H9 (cell line): ENCODE measurements around the gene DIP2C. TPM values are rescaled to one million over a fixed set of nuclear protein-coding genes. Genes with fewer than 3 reads are reported as not detected.

Experiments
- DNase-seq: peaks from one replicate; pipeline ENCODE4 v3.0.0-alpha.2; 2017
- H2AFZ ChIP-seq: one replicate; pipeline ENCODE4 v1.6.1; 2013; ENCODE audit warnings: mild to moderate bottlenecking, low read length, control low read depth, moderate library complexity
- H2AK5ac ChIP-seq: 2 replicates; pipeline ENCODE4 v1.6.1; 2013; ENCODE audit warnings: low read length, control low read depth, mixed read lengths; ENCODE audit not compliant: insufficient read length
- H2BK120ac ChIP-seq: one replicate; pipeline ENCODE4 v1.6.1; 2013; ENCODE audit warnings: low read depth, mild to moderate bottlenecking, low read length, control low read depth, inconsistent platforms; ENCODE audit not compliant: poor library complexity, severe bottlenecking
- H2BK12ac ChIP-seq: 2 replicates; pipeline ENCODE4 v1.6.1; 2013; ENCODE audit warnings: low read length, control low read depth, mixed read lengths, low read depth; ENCODE audit not compliant: insufficient read length
- H2BK15ac ChIP-seq: 2 replicates; pipeline ENCODE4 v1.6.1; 2013; ENCODE audit warnings: low read depth, low read length, control low read depth
- H2BK20ac ChIP-seq: one replicate; pipeline ENCODE4 v1.6.1; 2013; ENCODE audit warnings: low read depth, mild to moderate bottlenecking, low read length, control low read depth, inconsistent platforms; ENCODE audit not compliant: poor library complexity, severe bottlenecking
- H2BK5ac ChIP-seq: 2 replicates; pipeline ENCODE4 v1.6.1; 2013; ENCODE audit warnings: low read length, control low read depth, mixed read lengths; ENCODE audit not compliant: insufficient read length
- H3K14ac ChIP-seq: 2 replicates; pipeline ENCODE4 v1.6.1; 2013; ENCODE audit warnings: low read length, control low read depth; ENCODE audit not compliant: insufficient read depth
- H3K18ac ChIP-seq: 2 replicates; pipeline ENCODE4 v1.6.1; 2013; ENCODE audit warnings: low read depth, mild to moderate bottlenecking, mixed read lengths, low read length, control low read depth; ENCODE audit not compliant: insufficient read length
- H3K23ac ChIP-seq: 2 replicates; pipeline ENCODE4 v1.6.1; 2013; ENCODE audit warnings: low read length, control low read depth, mixed read lengths, low read depth; ENCODE audit not compliant: insufficient read length
- H3K23me2 ChIP-seq: 2 replicates; pipeline ENCODE4 v1.6.1; 2013; ENCODE audit warnings: low read depth, mild to moderate bottlenecking, mixed read lengths, low read length, control low read depth; ENCODE audit not compliant: insufficient read length, poor library complexity, severe bottlenecking
- H3K27ac ChIP-seq: 2 replicates; pipeline ENCODE4 v1.5.1; 2013; ENCODE audit warnings: low read length, control low read depth, mixed read lengths, low read depth; ENCODE audit not compliant: insufficient read length
- H3K27me3 ChIP-seq: 2 replicates; pipeline ENCODE4 v1.6.1; 2013; ENCODE audit warnings: low read length, control low read depth, inconsistent platforms; ENCODE audit not compliant: insufficient read depth
- H3K4ac ChIP-seq: 2 replicates; pipeline ENCODE4 v1.6.1; 2013; ENCODE audit warnings: low read depth, mild to moderate bottlenecking, control low read depth, inconsistent platforms, low read length, moderate library complexity
- H3K4me1 ChIP-seq: 2 replicates; pipeline ENCODE4 v1.6.1; 2013; ENCODE audit warnings: low read length, control low read depth, inconsistent platforms; ENCODE audit not compliant: insufficient read depth
- H3K4me2 ChIP-seq: 2 replicates; pipeline ENCODE4 v1.6.1; 2013; ENCODE audit warnings: low read length, control low read depth, mixed read lengths; ENCODE audit not compliant: insufficient read length, insufficient read depth
- H3K56ac ChIP-seq: 2 replicates; pipeline ENCODE4 v1.6.1; 2013; ENCODE audit warnings: low read depth, mild to moderate bottlenecking, mixed read lengths, low read length, control low read depth; ENCODE audit not compliant: insufficient read length
- H3K79me1 ChIP-seq: 2 replicates; pipeline ENCODE4 v1.6.1; 2013; ENCODE audit warnings: low read depth, mild to moderate bottlenecking, moderate library complexity, low read length, control low read depth, inconsistent platforms; ENCODE audit not compliant: insufficient read depth, poor library complexity, severe bottlenecking
- H3K79me2 ChIP-seq: 2 replicates; pipeline ENCODE4 v1.6.1; 2013; ENCODE audit warnings: low read length, control low read depth, inconsistent platforms; ENCODE audit not compliant: insufficient read depth
- H3K9ac ChIP-seq: 2 replicates; pipeline ENCODE4 v1.6.1; 2013; ENCODE audit warnings: low read length, control low read depth, mixed read lengths; ENCODE audit not compliant: insufficient read length; ENCODE audit errors: extremely low read depth
- H3K9me3 ChIP-seq: one replicate; pipeline ENCODE4 v1.6.1; 2013; ENCODE audit warnings: low read depth, low read length, inconsistent platforms; ENCODE audit not compliant: control insufficient read depth
- H3T11ph ChIP-seq: one replicate; pipeline ENCODE4 v1.6.1; 2013; ENCODE audit warnings: mild to moderate bottlenecking, low read length, control low read depth, inconsistent platforms
- H4K20me1 ChIP-seq: one replicate; pipeline ENCODE4 v1.6.1; 2013; ENCODE audit not compliant: control insufficient read depth, insufficient read length, insufficient read depth
- H4K5ac ChIP-seq: 2 replicates; pipeline ENCODE4 v1.6.1; 2013; ENCODE audit warnings: low read depth, mild to moderate bottlenecking, mixed read lengths, low read length, control low read depth; ENCODE audit not compliant: insufficient read length
- H4K8ac ChIP-seq: replicated peaks from 2 replicates; pipeline ENCODE4 v1.6.1; 2013; ENCODE audit warnings: low read length, control low read depth, mixed read lengths, low read depth; ENCODE audit not compliant: insufficient read length
- H4K91ac ChIP-seq: 2 replicates; pipeline ENCODE4 v1.6.1; 2013; ENCODE audit warnings: low read depth, mild to moderate bottlenecking, moderate library complexity, mixed read lengths, low read length, control low read depth; ENCODE audit not compliant: insufficient read length
- H3K27ac Mint-ChIP-seq, 3 experiments: 2 replicates in 2 of 3; 3 replicates in 1 of 3; pipeline ENCODE4 v1.8.0; 2020 to 2021; ENCODE audit warnings: mixed read lengths in 3 of 3, mild to moderate bottlenecking in 1 of 3, moderate library complexity in 1 of 3
- H3K27me3 Mint-ChIP-seq: 2 replicates; pipeline ENCODE4 v1.8.0; 2021; ENCODE audit warnings: low read depth, mild to moderate bottlenecking, moderate library complexity, mixed read lengths
- H3K36me3 Mint-ChIP-seq, 3 experiments: 2 replicates in 2 of 3; 3 replicates in 1 of 3; pipeline ENCODE4 v1.8.0; 2020 to 2021; ENCODE audit warnings: low read depth in 3 of 3, mixed read lengths in 3 of 3; ENCODE audit not compliant: insufficient read depth in 1 of 3
- H3K4me1 Mint-ChIP-seq, 2 experiments: 2 replicates each; pipeline ENCODE4 v1.8.0; 2020; ENCODE audit warnings: mixed read lengths in 2 of 2
- H3K4me3 Mint-ChIP-seq, 2 experiments: 2 replicates in 1 of 2; 3 replicates in 1 of 2; pipeline ENCODE4 v1.8.0; 2020 to 2021; ENCODE audit warnings: mild to moderate bottlenecking in 2 of 2, mixed read lengths in 2 of 2, moderate library complexity in 1 of 2
- H3K9me3 Mint-ChIP-seq, 2 experiments: 2 replicates in 1 of 2; 3 replicates in 1 of 2; pipeline ENCODE4 v1.8.0; 2020; ENCODE audit warnings: mild to moderate bottlenecking in 2 of 2, mixed read lengths in 2 of 2, moderate library complexity in 1 of 2
- CTCF ChIP-seq: fragments of 200-600 bp; sonication (generic); conservative IDR thresholded peaks from 3 replicates; pipeline ENCODE4 v1.8.0; 2021; ENCODE audit warnings: antibody characterized with exemption, mild to moderate bottlenecking
- WGBS: extraction: QIAGEN DNeasy Blood & Tissue Kit; methylation state at CpG from one replicate; pipeline ENCODE4 v1.1.7; 2013; ENCODE audit warnings: missing lambda C conversion rate, low lambda C conversion rate, mixed read lengths; ENCODE audit not compliant: insufficient read length; ENCODE audit errors: extremely low coverage; 5-methylcytosine and 5-hydroxymethylcytosine counted together
- total RNA-seq: library from RNA; stranded (reverse); gene quantifications from 2 replicates; pipeline ENCODE4 v1.2.1, GENCODE V29; 2021

The DIP2C gene
- total RNA-seq, 1 experiment from 2014 or later, result 7.9 TPM

GRCh38 chr10:360653-361052 is 328.8 kb downstream of the DIP2C start:
- no peak for TF ChIP-seq CTCF
- no peak overlapping the region for H2AFZ ChIP-seq
- H4K91ac ChIP-seq, result no peak overlapping the region
- peaks cover 6 to 25% (median 25%) of the 10 kb centered on the region in 3 experiments; a peak in 6 of 7 replicates for H3K36me3 Mint-ChIP-seq
- no peaks in the 10 kb centered on the region for H3K79me2 ChIP-seq
- H2BK20ac ChIP-seq, result no peak overlapping the region
- no peak overlapping the region for H2BK5ac ChIP-seq
- WGBS, result no CpG with 5 or more reads among the region's 6 CpGs
- no peak overlapping the region for H2BK12ac ChIP-seq
- no peak overlapping the region for H3K18ac ChIP-seq
- H3K4me1 ChIP-seq, result no peaks in the 10 kb centered on the region
- H3K27me3 Mint-ChIP-seq, result no peaks in the 10 kb centered on the region
- H3T11ph ChIP-seq, result no peak overlapping the region
- H4K8ac ChIP-seq, result no peak overlapping the region
- H3K27ac Mint-ChIP-seq, result no peak overlapping the region
- no peak overlapping the region for H2AK5ac ChIP-seq
- no peak overlapping the region for H3K27ac ChIP-seq
- no peaks in the 10 kb centered on the region for H4K20me1 ChIP-seq
- H2BK120ac ChIP-seq, result no peak overlapping the region
- no peak overlapping the region for H3K4ac ChIP-seq
- H3K27me3 ChIP-seq, result no peaks in the 10 kb centered on the region
- no peaks in the 10 kb centered on the region; a peak in 1 of 4 replicates for H3K4me1 Mint-ChIP-seq
- no peaks in the 10 kb centered on the region for H3K23me2 ChIP-seq
- no peaks in the 10 kb centered on the region for H3K9me3 ChIP-seq
- H4K5ac ChIP-seq, result no peak overlapping the region
- H3K4me2 ChIP-seq, result no peak overlapping the region
- H3K79me1 ChIP-seq, result no peaks in the 10 kb centered on the region
- H3K56ac ChIP-seq, result no peak overlapping the region
- no peak overlapping the region for H3K14ac ChIP-seq
- DNase-seq, result no peak
- no peak overlapping the region for H3K9ac ChIP-seq
- H3K4me3 Mint-ChIP-seq, result no peak overlapping the region
- H3K23ac ChIP-seq, result no peak overlapping the region
- H3K9me3 Mint-ChIP-seq, result no peaks in the 10 kb centered on the region
- H2BK15ac ChIP-seq, result no peak overlapping the region
